ENCODE data around the gene SGK1.

Gene SGK1

DNA sequence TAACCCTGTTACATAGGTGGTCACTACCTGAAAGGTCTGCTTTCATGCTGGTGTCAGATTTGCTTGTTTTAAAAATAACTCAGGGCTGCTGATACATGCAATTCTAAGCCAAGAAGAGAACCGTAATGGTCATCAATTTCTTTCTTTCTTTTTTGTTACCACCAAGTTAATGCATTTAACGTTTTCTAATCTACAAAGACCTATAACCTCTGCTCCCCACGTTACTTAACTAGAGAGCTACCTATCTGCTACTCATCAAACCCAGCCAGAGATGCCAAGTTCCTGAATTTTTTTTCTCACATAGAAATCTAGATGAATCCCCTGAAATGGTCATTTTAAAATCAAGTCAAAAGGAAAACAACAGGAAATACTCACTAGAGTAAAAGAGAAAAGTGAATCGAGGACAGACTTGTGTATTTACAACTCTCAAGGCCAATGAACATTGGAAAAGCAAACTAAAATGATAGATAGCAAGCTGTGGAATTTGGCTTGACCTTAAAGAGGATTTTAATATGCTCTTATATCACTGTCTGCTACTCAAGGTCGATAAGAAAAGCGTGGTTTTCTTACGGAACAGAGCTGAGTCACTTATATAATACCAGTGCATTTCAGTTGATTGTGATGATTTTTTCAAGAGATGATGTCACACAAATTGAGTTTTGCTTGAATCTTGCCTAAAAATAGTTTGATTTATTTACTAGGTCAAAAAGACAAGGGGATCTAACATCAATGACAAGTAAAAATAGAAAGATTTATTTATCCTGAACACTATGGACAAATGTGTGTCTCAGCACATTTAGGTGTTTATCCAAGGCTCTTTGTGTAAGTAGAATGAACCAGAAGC, 67.9 kb downstream of the SGK1 start:
- H3K4me3 ChIP-seq (ENCODE audit: low read depth, low read length) = no peak overlapping the region
- peak; percentile 55 for DNase-seq
- in situ Hi-C loops (cut with HindIII; ENCODE audit: low pct_ligation_motif_present, low sequenced_read_pairs) = no loop called here

DNA sequence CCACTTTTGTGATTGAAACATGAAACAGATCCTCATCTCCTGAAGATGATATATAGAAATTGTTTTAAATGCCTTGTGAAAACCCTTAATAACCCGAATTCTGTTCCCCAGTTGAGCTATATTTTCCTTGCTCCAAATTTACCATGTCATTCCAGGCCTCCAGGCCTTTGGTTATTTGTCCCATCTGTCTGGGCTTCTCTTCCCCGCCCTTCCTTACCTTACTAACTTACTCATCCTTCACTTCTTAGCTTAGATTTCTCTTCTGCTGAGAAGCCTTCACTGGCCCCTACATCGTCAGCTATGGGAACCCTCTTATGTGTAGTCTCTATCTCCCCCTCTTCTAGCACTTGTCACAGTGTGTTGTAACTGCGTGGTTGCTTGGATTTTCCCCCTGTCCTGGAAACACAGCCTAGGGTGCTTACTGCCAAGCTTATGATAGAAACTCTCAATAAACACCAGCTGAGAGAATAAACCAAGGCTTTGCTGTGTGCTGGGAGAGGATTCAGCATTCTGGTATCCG, 68.6 kb downstream of the SGK1 start:
- H3K27me3 ChIP-seq (replicated peaks) = no peaks in the 10 kb centered on the region
- no peaks in the 10 kb centered on the region for H3K36me3 ChIP-seq (replicated peaks)
- TF ChIP-seq, protein P1, sequence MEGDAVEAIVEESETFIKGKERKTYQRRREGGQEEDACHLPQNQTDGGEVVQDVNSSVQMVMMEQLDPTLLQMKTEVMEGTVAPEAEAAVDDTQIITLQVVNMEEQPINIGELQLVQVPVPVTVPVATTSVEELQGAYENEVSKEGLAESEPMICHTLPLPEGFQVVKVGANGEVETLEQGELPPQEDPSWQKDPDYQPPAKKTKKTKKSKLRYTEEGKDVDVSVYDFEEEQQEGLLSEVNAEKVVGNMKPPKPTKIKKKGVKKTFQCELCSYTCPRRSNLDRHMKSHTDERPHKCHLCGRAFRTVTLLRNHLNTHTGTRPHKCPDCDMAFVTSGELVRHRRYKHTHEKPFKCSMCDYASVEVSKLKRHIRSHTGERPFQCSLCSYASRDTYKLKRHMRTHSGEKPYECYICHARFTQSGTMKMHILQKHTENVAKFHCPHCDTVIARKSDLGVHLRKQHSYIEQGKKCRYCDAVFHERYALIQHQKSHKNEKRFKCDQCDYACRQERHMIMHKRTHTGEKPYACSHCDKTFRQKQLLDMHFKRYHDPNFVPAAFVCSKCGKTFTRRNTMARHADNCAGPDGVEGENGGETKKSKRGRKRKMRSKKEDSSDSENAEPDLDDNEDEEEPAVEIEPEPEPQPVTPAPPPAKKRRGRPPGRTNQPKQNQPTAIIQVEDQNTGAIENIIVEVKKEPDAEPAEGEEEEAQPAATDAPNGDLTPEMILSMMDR (IDR thresholded peaks at IDR 0.05; ENCODE audit: low read depth, low read length, missing control alignments) = no peak
- in situ Hi-C loops (cut with HindIII; ENCODE audit: low pct_ligation_motif_present, low sequenced_read_pairs) = no loop called here
- H3K4me3 ChIP-seq (ENCODE audit: low read depth, low read length) = no peak overlapping the region
- DNase-seq = no peak
- H3K27ac ChIP-seq = no peak overlapping the region

More for the DNA sequence above, 67.9 kb downstream of the SGK1 start:
- no peak overlapping the region for H3K27ac ChIP-seq
- no peaks in the 10 kb centered on the region for H3K36me3 ChIP-seq (replicated peaks)
- TF ChIP-seq, protein P1 (IDR thresholded peaks at IDR 0.05; ENCODE audit: low read depth, low read length, missing control alignments) = no peak
- H3K27me3 ChIP-seq (replicated peaks) = no peaks in the 10 kb centered on the region

DNA sequence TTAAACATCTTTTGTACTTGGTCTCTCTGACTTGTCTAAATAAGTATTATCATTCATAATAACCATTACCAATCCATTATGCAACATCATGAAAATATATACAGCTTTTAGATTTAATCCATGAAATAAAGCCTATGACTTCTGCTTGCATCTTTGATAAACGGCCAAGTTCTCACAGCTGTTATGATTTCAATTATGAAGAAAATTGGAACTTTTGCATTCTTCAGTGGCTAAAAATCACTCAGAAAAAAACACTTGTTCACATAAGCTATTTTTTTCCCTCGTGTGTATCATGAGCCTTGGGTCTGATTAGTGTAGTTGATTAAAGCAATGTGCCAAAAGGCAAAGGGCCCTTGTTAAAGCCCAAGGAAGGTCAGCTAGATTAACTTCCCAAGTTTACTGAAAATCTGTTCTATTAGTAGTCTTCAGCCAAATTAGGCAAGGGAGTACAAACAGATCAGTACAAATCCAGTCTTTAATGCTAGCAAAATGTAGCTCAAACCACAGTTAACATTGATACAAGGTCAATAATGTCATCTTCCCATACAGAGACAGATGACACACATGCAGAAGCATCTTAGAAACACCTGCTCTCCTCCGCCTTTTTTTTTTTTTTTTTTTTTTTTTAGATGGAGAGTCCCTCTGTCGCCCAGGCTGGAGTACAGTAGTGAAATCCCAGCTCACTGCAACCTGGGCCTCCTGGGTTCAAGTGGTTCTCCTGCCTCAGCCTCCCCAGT, 69.9 kb downstream of the SGK1 start:
- no peaks in the 10 kb centered on the region for H3K36me3 ChIP-seq (replicated peaks)
- TF ChIP-seq, protein P1 (IDR thresholded peaks at IDR 0.05; ENCODE audit: low read depth, low read length, missing control alignments) = no peak
- H3K27ac ChIP-seq = no peak overlapping the region
- H3K4me3 ChIP-seq (ENCODE audit: low read depth, low read length) = no peak overlapping the region
- H3K27me3 ChIP-seq (replicated peaks) = no peaks in the 10 kb centered on the region
- in situ Hi-C loops (cut with HindIII; ENCODE audit: low pct_ligation_motif_present, low sequenced_read_pairs) = no loop called here
- DNase-seq = no peak

DNA sequence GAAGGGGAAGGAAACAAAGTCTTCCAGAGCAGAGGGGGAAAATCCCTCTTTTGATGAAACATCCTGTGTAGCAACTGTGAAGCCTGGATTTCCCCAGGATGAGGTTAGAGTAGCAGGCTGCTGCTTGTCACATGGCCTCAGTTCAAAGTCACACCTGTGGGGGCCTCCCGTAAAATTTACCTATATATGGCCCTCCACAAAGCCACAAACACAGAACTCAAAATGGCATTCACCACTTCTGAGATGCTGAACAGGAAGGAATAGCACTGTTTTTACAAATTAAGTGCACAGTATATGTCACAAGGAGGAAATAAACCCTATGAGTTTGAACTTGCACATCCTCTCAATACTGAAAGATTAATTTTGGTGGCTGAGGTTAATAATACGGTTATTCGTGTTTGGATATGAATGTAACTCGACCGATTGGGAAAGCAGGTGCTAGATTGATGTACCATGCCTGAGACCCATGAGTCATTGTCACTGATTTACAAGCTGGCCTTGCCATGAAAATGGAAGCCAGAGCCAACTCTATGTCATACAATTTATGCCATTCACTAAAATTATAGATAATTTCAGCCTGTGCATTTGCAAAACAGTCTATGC, 70.6 kb downstream of the SGK1 start:
- Histone ChIP-seq H3K36me3 (replicated peaks) (no peaks in the 10 kb centered on the region), H3K27ac (no peak overlapping the region), H3K27me3 (replicated peaks) (no peaks in the 10 kb centered on the region), H3K4me3 (ENCODE audit: low read depth, low read length) (no peak overlapping the region)
- no peak for DNase-seq
- in situ Hi-C loops (cut with HindIII; ENCODE audit: low pct_ligation_motif_present, low sequenced_read_pairs) = no loop called here
- TF ChIP-seq, protein P1 (IDR thresholded peaks at IDR 0.05; ENCODE audit: low read depth, low read length, missing control alignments) = no peak

DNA sequence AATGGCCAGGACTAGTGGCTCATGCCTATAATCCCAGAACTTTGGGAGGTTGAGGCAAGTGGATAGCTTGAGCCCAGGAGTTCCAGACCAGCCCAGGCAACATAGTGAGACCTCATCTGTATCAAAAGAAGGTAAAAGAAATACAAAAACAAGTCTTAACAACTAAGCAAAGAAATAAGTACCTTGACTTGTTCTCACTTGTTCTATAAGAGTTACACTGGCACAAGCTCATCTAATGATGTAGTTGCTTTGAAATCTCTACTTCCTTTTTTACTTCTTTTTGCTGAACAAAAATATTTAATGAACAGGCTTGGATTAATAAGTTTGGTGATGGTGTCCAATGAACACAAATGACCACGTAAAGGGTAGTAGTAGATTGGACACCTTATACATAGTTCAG, 72.2 kb downstream of the SGK1 start:
- Histone ChIP-seq H3K27ac (no peak overlapping the region), H3K36me3 (replicated peaks) (no peaks in the 10 kb centered on the region), H3K4me3 (ENCODE audit: low read depth, low read length) (no peak overlapping the region), H3K27me3 (replicated peaks) (no peaks in the 10 kb centered on the region)
- in situ Hi-C loops (cut with HindIII; ENCODE audit: low pct_ligation_motif_present, low sequenced_read_pairs) = no loop called here
- no peak for DNase-seq
- TF ChIP-seq, protein P1 (IDR thresholded peaks at IDR 0.05; ENCODE audit: low read depth, low read length, missing control alignments) = no peak
